ENCODE data around the gene CCDC175. TPM values are rescaled to one million over a fixed set of nuclear protein-coding genes. Genes with fewer than 3 reads are reported as not detected.

The CCDC175 gene
- total RNA-seq, 2 experiments from 2014 or later, result not detected

GRCh38 chr14:59510966-59511365 lies 65.6 kb downstream of the CCDC175 start:
- no peaks in the 10 kb centered on the region for H3K9me3 Mint-ChIP-seq
- no peaks in the 10 kb centered on the region for H3K4me1 Mint-ChIP-seq
- H3K4me3 Mint-ChIP-seq, result no peak overlapping the region
- no peaks in the 10 kb centered on the region for H3K36me3 Mint-ChIP-seq
- no peak for DNase-seq
- H3K27ac Mint-ChIP-seq, result no peak overlapping the region
- H3K27me3 Mint-ChIP-seq, result peaks cover 29% of the 10 kb centered on the region

DNA sequence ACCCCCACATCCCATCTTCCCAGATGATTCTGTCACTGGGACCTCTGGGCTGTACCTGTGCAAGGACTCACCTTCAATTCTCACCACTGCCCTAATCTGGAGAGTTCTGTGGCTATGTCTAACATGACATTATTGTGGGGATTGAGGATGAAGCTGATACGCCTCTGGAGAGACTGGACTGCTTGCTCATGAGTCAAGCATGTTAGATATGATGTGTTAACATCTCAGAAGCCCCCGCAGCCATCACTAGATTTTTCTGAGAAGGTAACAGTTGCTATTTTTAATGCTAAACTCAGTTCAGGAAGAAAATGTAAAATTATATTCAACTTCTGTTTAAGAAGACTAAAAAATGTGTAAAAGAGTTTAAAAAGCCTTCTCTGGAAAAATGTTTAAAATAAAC lies 66.6 kb downstream of the CCDC175 start:
- no peak for DNase-seq
- H3K4me3 Mint-ChIP-seq, result no peak overlapping the region
- H3K9me3 Mint-ChIP-seq, result no peaks in the 10 kb centered on the region
- no peak overlapping the region for H3K27ac Mint-ChIP-seq
- no peaks in the 10 kb centered on the region for H3K36me3 Mint-ChIP-seq
- H3K27me3 Mint-ChIP-seq, result peaks cover 24% of the 10 kb centered on the region
- H3K4me1 Mint-ChIP-seq, result no peaks in the 10 kb centered on the region

DNA sequence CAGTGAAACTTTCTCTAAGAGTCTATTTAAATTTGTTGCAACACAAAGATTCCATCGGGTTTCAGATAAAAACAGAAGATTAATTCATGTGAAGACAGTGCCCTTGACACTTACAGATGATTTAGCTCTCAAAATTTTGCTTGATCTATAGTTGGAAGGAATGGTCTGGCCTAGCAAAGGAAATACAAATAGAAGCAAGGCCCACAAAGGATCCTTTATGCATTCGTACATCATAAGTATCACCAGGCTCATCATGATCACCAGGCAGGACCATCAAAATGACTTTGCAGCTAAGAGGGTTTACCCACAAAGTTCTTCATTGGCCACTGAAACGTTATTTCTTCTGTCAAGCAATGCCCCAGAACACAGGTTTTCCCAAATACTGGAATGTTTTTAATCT lies 67.5 kb downstream of the CCDC175 start:
- H3K9me3 Mint-ChIP-seq, result no peaks in the 10 kb centered on the region
- no peak overlapping the region for H3K27ac Mint-ChIP-seq
- peaks cover 4% of the 10 kb centered on the region for H3K4me1 Mint-ChIP-seq
- no peaks in the 10 kb centered on the region for H3K36me3 Mint-ChIP-seq
- H3K4me3 Mint-ChIP-seq, result no peak overlapping the region
- no peak for DNase-seq
- peaks cover 21% of the 10 kb centered on the region for H3K27me3 Mint-ChIP-seq

GRCh38 chr14:59507752-59508103 lies 68.9 kb downstream of the CCDC175 start:
- Mint-ChIP-seq H3K4me3 (no peak overlapping the region), H3K27ac (no peak overlapping the region), H3K9me3 (no peaks in the 10 kb centered on the region), H3K4me1 (peaks cover 4% of the 10 kb centered on the region), H3K36me3 (no peaks in the 10 kb centered on the region), H3K27me3 (peaks cover 21% of the 10 kb centered on the region)
- DNase-seq, result no peak

DNA sequence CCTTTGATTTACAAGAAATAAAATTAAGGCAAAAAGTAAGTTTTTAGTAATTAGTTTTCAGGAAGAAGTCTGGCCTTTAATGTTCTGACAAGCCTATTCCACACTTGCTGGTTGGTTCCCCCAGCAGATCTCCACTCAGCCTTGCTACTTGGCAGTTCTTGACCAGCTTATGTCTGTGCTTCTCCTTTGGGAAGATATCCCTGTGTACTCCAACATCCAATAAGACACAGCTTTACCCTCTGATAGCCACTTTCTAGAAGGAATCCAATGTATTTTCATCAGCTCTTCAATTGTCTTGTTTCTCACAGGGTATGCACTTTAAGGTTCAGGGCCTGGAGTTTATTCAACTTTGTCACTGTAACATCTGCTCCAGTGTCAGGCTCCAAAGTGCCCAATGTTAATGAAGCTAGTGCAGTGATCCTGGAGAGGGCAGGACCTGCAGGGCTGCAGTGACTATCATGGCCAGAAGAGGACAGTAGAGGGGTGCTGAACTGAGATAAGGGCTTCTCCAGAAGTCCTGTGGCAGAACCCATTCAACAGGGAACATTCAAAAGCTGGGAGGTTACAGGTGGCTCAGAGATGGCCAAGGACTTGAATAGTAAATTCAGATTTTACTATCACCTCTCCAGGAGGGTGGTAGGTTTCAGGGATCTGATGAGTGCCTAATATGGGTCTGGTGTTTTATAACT lies 69.4 kb downstream of the CCDC175 start:
- Mint-ChIP-seq H3K27ac (no peak overlapping the region), H3K4me3 (no peak overlapping the region), H3K36me3 (peaks cover 3% of the 10 kb centered on the region), H3K27me3 (peaks cover 21% of the 10 kb centered on the region), H3K9me3 (no peaks in the 10 kb centered on the region), H3K4me1 (peaks cover 4% of the 10 kb centered on the region)
- peak; percentile 40 for DNase-seq

- peaks cover 4% of the 10 kb centered on the region for H3K27me3 Mint-ChIP-seq
- H3K27ac Mint-ChIP-seq, result no peak overlapping the region
- no peak overlapping the region for H3K4me3 Mint-ChIP-seq
- peaks cover 7% of the 10 kb centered on the region for H3K36me3 Mint-ChIP-seq
- peaks cover 7% of the 10 kb centered on the region for H3K4me1 Mint-ChIP-seq
- H3K9me3 Mint-ChIP-seq, result no peaks in the 10 kb centered on the region
- DNase-seq, result no peak
These were observed 73.4 kb downstream of the CCDC175 start for GRCh38 chr14:59503256-59503655.

GRCh38 chr14:59500732-59501131 lies 75.9 kb downstream of the CCDC175 start:
- DNase-seq, result no peak
- Mint-ChIP-seq H3K36me3 (peaks cover 10% of the 10 kb centered on the region), H3K4me1 (peaks cover 11% of the 10 kb centered on the region), H3K4me3 (no peak overlapping the region), H3K27ac (no peak overlapping the region), H3K9me3 (no peaks in the 10 kb centered on the region), H3K27me3 (no peaks in the 10 kb centered on the region)

DNA sequence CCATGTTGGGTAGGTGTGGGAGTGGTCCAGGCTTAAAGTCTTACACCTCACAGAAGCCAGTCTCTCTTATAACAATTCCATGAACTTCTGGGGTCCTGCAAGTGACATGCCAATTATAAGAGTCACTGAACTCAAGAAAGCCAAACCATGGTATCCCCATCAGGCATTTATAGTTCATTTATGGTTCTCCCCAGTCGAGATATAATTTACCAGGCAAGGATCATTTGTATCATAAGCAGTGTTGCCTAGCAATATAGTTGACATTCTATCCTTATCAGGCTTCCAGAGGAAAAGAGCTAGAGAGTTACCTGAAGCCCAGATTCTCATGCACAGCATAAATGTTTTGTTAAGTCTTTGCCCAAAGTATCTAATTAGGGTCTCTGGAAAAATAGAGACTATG lies 84.2 kb downstream of the CCDC175 start:
- no peaks in the 10 kb centered on the region for H3K9me3 Mint-ChIP-seq
- peaks cover 20% of the 10 kb centered on the region for H3K4me1 Mint-ChIP-seq
- H3K4me3 Mint-ChIP-seq, result no peak overlapping the region
- H3K27me3 Mint-ChIP-seq, result no peaks in the 10 kb centered on the region
- peaks cover 42% of the 10 kb centered on the region for H3K36me3 Mint-ChIP-seq
- DNase-seq, result no peak
- no peak overlapping the region for H3K27ac Mint-ChIP-seq

- Mint-ChIP-seq H3K36me3 (peaks cover 39% of the 10 kb centered on the region), H3K27me3 (no peaks in the 10 kb centered on the region), H3K9me3 (no peaks in the 10 kb centered on the region), H3K4me1 (peaks cover 20% of the 10 kb centered on the region), H3K4me3 (no peak overlapping the region), H3K27ac (no peak overlapping the region)
- no peak for DNase-seq
These were observed 85.9 kb downstream of the CCDC175 start for GRCh38 chr14:59490756-59491155.

DNA sequence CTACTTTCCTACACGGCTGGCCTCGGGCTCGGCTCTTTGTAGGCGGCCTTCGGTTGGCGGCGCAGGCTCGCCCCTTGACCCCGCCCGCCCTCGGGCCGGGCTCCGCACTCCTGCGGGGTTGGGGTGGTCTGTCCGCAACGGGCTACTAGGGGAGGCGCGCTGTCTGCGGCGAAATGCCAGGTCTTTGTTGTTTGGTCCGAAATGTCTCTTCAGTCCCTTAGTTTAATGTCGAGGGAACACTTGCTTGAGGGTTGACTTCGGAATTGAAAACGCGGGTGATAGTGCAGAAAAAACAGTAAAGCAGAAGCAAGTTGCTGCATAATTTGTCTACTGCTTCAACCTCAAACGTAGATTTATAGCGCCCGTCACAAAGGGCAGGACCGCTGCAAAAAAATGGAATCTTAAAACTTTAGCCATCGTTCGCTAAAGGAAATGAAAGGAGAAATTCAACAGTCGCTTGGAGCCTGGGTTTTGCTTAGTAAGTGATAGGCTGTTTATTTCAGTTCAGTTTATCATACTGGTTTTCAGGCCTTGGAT lies 91.9 kb downstream of the CCDC175 start:
- H3K27me3 Mint-ChIP-seq, result no peaks in the 10 kb centered on the region
- H3K4me3 Mint-ChIP-seq, result peak overlapping the region; percentile 94
- peak overlapping the region; percentile 85 for H3K27ac Mint-ChIP-seq
- H3K4me1 Mint-ChIP-seq, result peaks cover 48% of the 10 kb centered on the region
- peaks cover 18% of the 10 kb centered on the region for H3K36me3 Mint-ChIP-seq
- H3K9me3 Mint-ChIP-seq, result no peaks in the 10 kb centered on the region
- DNase-seq, result no peak

GRCh38 chr14:59483819-59484638 lies 92.6 kb downstream of the CCDC175 start, which contains the start of the genes JKAMP and L3HYPDH:
JKAMP (plus strand) TSS chr14:59484517; CDS start chr14:59484590, 73 bp downstream.
L3HYPDH (minus strand) TSS chr14:59484408; CDS start chr14:59484316, 92 bp downstream.
- Mint-ChIP-seq H3K4me1 (peaks cover 45% of the 10 kb centered on the region), H3K27me3 (no peaks in the 10 kb centered on the region), H3K4me3 (peak within 1 kb of the TSS; percentile 94), H3K27ac (peak within 1 kb of the TSS; percentile 85), H3K36me3 (peaks cover 14% of the 10 kb centered on the region), H3K9me3 (no peaks in the 10 kb centered on the region)
- DNase-seq, result peak; percentile 97

- DNase-seq, result no peak
- H3K27ac Mint-ChIP-seq, result peak overlapping the region; percentile 85
- peaks cover 45% of the 10 kb centered on the region for H3K4me1 Mint-ChIP-seq
- no peaks in the 10 kb centered on the region for H3K9me3 Mint-ChIP-seq
- H3K4me3 Mint-ChIP-seq, result peak overlapping the region; percentile 94
- H3K36me3 Mint-ChIP-seq, result peaks cover 15% of the 10 kb centered on the region
- no peaks in the 10 kb centered on the region for H3K27me3 Mint-ChIP-seq
These were observed 93.2 kb downstream of the CCDC175 start for GRCh38 chr14:59483363-59483762.

GRCh38 chr14:59482541-59483331 lies 93.9 kb downstream of the CCDC175 start:
- peaks cover 15% of the 10 kb centered on the region for H3K36me3 Mint-ChIP-seq
- H3K27me3 Mint-ChIP-seq, result no peaks in the 10 kb centered on the region
- DNase-seq, result no peak
- peak overlapping the region; percentile 94 for H3K4me3 Mint-ChIP-seq
- peak overlapping the region; percentile 85 for H3K27ac Mint-ChIP-seq
- H3K4me1 Mint-ChIP-seq, result peaks cover 45% of the 10 kb centered on the region
- H3K9me3 Mint-ChIP-seq, result no peaks in the 10 kb centered on the region

- Mint-ChIP-seq H3K4me1 (peaks cover 44% of the 10 kb centered on the region), H3K27ac (peak overlapping the region; percentile 25)
These were observed 94.6 kb downstream of the CCDC175 start for GRCh38 chr14:59481871-59482540.

More at GRCh38 chr14:59481871-59482540, 94.6 kb downstream of the CCDC175 start:
- H3K27me3 Mint-ChIP-seq, result no peaks in the 10 kb centered on the region
- no peaks in the 10 kb centered on the region for H3K9me3 Mint-ChIP-seq
- peaks cover 18% of the 10 kb centered on the region for H3K36me3 Mint-ChIP-seq
- H3K4me3 Mint-ChIP-seq, result peak overlapping the region; percentile 94
- no peak for DNase-seq

All from activated naive CD8-positive, alpha-beta T cell treated with anti-CD3 and anti-CD28 coated beads for 36 hours (primary cell).